Caco-2 (cell line): ENCODE data around the gene PAX5. TPM values are rescaled to one million over a fixed set of nuclear protein-coding genes. Genes with fewer than 3 reads are reported as not detected.

ENCODE experiments used
- BruUV-seq: library from RNA; stranded (reverse); fragments of 400-500 nt; replicated peaks from 2 replicates; lab custom pipeline; 2021; lab: Mats Ljungman, UMichigan
- CTCF ChIA-PET: fragments of 300-600 bp; sonication (Branson Sonifier 250); formaldehyde crosslinking; loops from one replicate; lab custom pipeline; 2022; ENCODE audit warnings: antibody characterized with exemption; lab: Charles Lee
- POLR2A ChIA-PET: fragments of 300-600 bp; sonication (Branson Sonifier 250); formaldehyde crosslinking; loops from one replicate; lab custom pipeline; 2022; ENCODE audit warnings: antibody characterized with exemption; lab: Charles Lee
- DNase-seq, 2 experiments: peaks; one replicate each; pipeline versions ENCODE4 v3.0.0 to v3.0.0-alpha.2; 2020 to 2022
- H3K27me3 ChIP-seq: replicated peaks from 2 replicates; pipeline ENCODE4 v1.6.0; 2011; ENCODE audit warnings: low read length; ENCODE audit not compliant: control insufficient read depth, insufficient read depth
- H3K36me3 ChIP-seq: 2 replicates; pipeline ENCODE4 v1.5.1; 2011; ENCODE audit warnings: low read length; ENCODE audit not compliant: control insufficient read depth, insufficient read depth
- H3K4me1 ChIP-seq: fragments of 250-450 bp; sonication (Bioruptor Pico); 2 replicates; pipeline ENCODE4 v1.5.1; 2020; ENCODE audit warnings: mild to moderate bottlenecking
- H3K4me3 ChIP-seq: 2 replicates; pipeline ENCODE4 v1.5.1; 2011; ENCODE audit warnings: low read depth, mild to moderate bottlenecking, control low read depth, low read length
- H3K9me3 ChIP-seq: fragments of 250-450 bp; sonication (Bioruptor Pico); 2 replicates; pipeline ENCODE4 v1.5.1; 2020; ENCODE audit warnings: mild to moderate bottlenecking, moderate library complexity
- H3K27ac Mint-ChIP-seq: one replicate; pipeline ENCODE4 v1.8.0; 2022; ENCODE audit warnings: mixed read lengths; ENCODE audit not compliant: unreplicated experiment
- H3K27me3 Mint-ChIP-seq: one replicate; pipeline ENCODE4 v1.8.0; 2022; ENCODE audit warnings: mixed read lengths; ENCODE audit not compliant: insufficient read depth, unreplicated experiment
- H3K36me3 Mint-ChIP-seq: one replicate; pipeline ENCODE4 v1.8.0; 2022; ENCODE audit warnings: mild to moderate bottlenecking, mixed read lengths; ENCODE audit not compliant: insufficient read depth, unreplicated experiment
- H3K4me1 Mint-ChIP-seq: one replicate; pipeline ENCODE4 v1.8.0; 2022; ENCODE audit warnings: low read depth, mixed read lengths; ENCODE audit not compliant: unreplicated experiment
- H3K4me3 Mint-ChIP-seq: one replicate; pipeline ENCODE4 v1.8.0; 2022; ENCODE audit warnings: mild to moderate bottlenecking, moderate library complexity, mixed read lengths; ENCODE audit not compliant: unreplicated experiment
- H3K9me3 Mint-ChIP-seq: one replicate; pipeline ENCODE4 v1.8.0; 2022; ENCODE audit warnings: mixed read lengths; ENCODE audit not compliant: unreplicated experiment
- intact Hi-C: fragments of 100-400 bp; cut with micrococcal nuclease; formaldehyde crosslinking; loops from one replicate; pipeline ENCODE4 v1.10.0; 2022; ENCODE audit not compliant: unreplicated experiment
- total RNA-seq: library from RNA; stranded (reverse); gene quantifications from 2 replicates; pipeline ENCODE4 v1.2.3, GENCODE V29; 2022
- TF ChIP-seq, protein P1 (sequence below), 2 experiments: fragments of 200-600 bp in 1 of 2; IDR thresholded peaks; 1 replicate in 1 of 2; 2 replicates in 1 of 2; pipeline versions ENCODE4 v1.5.1 to v1.8.0; 2011 to 2022; ENCODE audit warnings: antibody characterized with exemption in 1 of 2, control low read depth in 1 of 2, inconsistent platforms in 1 of 2, low read depth in 1 of 2, low read length in 1 of 2, mild to moderate bottlenecking in 1 of 2, moderate library complexity in 1 of 2; ENCODE audit not compliant: insufficient read depth in 1 of 2, severe bottlenecking in 1 of 2, unreplicated experiment in 1 of 2

Gene PAX5
- total RNA-seq, 1 experiment from 2014 or later = not detected

DNA sequence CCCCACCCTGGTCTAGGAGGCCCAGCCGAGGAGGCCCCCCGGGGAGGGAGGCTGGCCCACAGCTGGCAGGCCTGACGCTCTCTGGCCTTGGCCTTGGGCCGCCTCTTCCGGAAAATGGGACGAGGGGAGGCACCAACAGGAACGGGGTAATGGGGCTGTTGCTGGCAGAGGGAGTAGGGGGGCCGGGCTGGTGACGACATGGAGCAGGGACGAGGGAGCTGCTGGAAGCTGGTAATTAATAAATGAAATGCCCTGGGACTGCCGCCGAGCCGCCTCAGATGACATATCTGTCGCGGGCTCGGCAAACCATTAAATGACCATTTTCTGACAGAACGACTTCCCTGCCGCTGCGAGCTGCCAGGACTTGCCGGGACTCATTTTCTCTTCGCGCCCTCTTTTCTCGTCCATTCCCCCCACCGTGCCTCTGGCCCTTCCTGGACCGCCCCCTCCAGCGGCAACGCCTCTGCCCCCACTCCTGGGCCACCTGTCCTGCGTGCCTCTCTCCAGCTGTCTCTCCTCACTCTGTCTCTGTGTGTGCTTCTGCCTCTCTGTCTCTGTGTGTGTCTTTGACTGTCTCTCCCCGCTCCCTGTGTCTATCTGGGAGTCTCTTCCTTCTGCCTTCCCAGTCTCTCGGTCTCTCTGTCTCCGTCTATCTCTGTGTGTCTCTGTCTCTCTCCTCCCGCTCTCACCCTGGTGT, 215.7 kb downstream of the PAX5 start:
- peaks cover 10% of the 10 kb centered on the region for H3K9me3 Mint-ChIP-seq
- peaks cover 3% of the 10 kb centered on the region for H3K27me3 Mint-ChIP-seq
- ChIA-PET CTCF (no interaction called here), POLR2A (no interaction called here)
- Histone ChIP-seq H3K27me3 (no peaks in the 10 kb centered on the region), H3K4me3 (no peak overlapping the region), H3K4me1 (no peaks in the 10 kb centered on the region), H3K9me3 (no peaks in the 10 kb centered on the region), H3K36me3 (no peaks in the 10 kb centered on the region)
- no peak overlapping the region for H3K27ac Mint-ChIP-seq
- no TSS peak for BruUV-seq
- TF ChIP-seq, protein P1, sequence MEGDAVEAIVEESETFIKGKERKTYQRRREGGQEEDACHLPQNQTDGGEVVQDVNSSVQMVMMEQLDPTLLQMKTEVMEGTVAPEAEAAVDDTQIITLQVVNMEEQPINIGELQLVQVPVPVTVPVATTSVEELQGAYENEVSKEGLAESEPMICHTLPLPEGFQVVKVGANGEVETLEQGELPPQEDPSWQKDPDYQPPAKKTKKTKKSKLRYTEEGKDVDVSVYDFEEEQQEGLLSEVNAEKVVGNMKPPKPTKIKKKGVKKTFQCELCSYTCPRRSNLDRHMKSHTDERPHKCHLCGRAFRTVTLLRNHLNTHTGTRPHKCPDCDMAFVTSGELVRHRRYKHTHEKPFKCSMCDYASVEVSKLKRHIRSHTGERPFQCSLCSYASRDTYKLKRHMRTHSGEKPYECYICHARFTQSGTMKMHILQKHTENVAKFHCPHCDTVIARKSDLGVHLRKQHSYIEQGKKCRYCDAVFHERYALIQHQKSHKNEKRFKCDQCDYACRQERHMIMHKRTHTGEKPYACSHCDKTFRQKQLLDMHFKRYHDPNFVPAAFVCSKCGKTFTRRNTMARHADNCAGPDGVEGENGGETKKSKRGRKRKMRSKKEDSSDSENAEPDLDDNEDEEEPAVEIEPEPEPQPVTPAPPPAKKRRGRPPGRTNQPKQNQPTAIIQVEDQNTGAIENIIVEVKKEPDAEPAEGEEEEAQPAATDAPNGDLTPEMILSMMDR (IDR thresholded peaks at IDR 0.05; ENCODE audit: insufficient read depth in 1 of 2, low read depth in 1 of 2, low read length in 1 of 2, severe bottlenecking in 1 of 2, unreplicated experiment in 1 of 2) = no peak
- no peak for DNase-seq
- H3K36me3 Mint-ChIP-seq = no peaks in the 10 kb centered on the region
- intact Hi-C loops = no loop called here
- H3K4me1 Mint-ChIP-seq = peaks cover 6% of the 10 kb centered on the region
- no peak overlapping the region for H3K4me3 Mint-ChIP-seq

DNA sequence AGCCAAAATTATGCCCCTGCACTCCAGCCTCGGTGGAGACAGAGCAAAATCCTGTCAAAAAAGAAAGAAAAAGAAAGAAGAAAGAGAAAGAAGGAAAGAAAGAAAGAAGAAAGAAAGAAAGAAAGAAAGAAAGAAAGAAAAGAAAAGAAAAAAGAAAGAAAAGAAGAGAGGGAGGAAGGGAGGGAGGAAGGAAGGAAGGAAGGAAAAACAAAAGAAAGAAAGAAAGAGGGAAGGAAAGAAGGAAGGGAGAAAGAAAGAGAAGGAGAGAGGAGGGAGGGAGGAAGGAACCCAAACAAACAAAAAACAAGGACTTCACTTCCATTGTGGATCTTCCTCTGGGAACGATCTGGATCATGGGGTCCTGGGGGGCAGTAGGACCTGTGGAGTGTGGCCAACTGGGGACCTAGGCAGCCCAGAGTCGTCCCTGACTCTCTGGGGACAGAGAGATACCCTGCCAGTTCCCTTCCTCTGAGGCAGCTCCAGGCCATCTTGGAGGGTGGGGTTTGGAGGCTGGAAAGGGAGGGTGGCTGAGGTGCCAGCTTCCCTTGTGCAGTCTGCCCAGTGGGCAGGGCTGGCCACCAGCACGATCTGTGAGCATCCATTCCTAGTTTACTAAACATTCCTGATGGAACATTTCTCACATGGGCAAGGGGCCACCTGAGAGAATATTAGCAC, 216.8 kb downstream of the PAX5 start:
- no peak for DNase-seq
- Mint-ChIP-seq H3K9me3 (peaks cover 10% of the 10 kb centered on the region), H3K27me3 (peaks cover 3% of the 10 kb centered on the region), H3K27ac (no peak overlapping the region), H3K36me3 (no peaks in the 10 kb centered on the region), H3K4me3 (no peak overlapping the region), H3K4me1 (peaks cover 6% of the 10 kb centered on the region)
- POLR2A ChIA-PET = interaction anchor here (0.5 kb wide), 1 partner anchor 24 kb away, joined by 3 read pairs; no protein-coding TSS in a partner anchor
- intact Hi-C loops = no loop called here
- no peaks in the 10 kb centered on the region for H3K27me3 ChIP-seq
- TF ChIP-seq, protein P1 (IDR thresholded peaks at IDR 0.05; ENCODE audit: insufficient read depth in 1 of 2, low read depth in 1 of 2, low read length in 1 of 2, severe bottlenecking in 1 of 2, unreplicated experiment in 1 of 2) = no peak
- no peaks in the 10 kb centered on the region for H3K4me1 ChIP-seq
- no peak overlapping the region for H3K4me3 ChIP-seq
- no peaks in the 10 kb centered on the region for H3K9me3 ChIP-seq
- no peaks in the 10 kb centered on the region for H3K36me3 ChIP-seq
- no TSS peak for BruUV-seq
- CTCF ChIA-PET = no interaction called here

DNA sequence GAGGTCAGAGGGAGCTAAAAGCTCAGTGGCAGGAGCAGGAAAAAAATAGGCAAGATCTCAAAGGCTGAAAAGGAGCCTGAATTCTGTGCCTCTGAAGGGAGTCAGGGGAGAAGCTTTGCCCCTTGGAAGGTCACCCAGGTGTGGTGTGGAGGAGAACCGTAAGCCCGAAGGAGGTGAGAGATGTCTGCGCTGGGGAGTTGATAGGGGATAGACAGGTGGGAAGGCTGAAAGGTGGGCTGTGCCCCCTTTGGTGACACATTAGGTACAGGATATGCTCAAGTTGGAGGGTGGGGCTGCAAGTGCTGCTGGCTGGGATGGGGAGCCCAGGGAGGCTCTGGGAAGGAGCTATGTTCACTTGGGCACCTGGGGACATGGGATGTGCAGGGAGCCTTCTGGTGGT, 217.7 kb downstream of the PAX5 start:
- peaks cover 3% of the 10 kb centered on the region for H3K27me3 Mint-ChIP-seq
- intact Hi-C loops = no loop called here
- no peak for DNase-seq
- TF ChIP-seq, protein P1 (IDR thresholded peaks at IDR 0.05; ENCODE audit: insufficient read depth in 1 of 2, low read depth in 1 of 2, low read length in 1 of 2, severe bottlenecking in 1 of 2, unreplicated experiment in 1 of 2) = no peak
- H3K9me3 Mint-ChIP-seq = peaks cover 10% of the 10 kb centered on the region
- no peak overlapping the region for H3K27ac Mint-ChIP-seq
- H3K4me1 ChIP-seq = no peaks in the 10 kb centered on the region
- no peak overlapping the region for H3K4me3 Mint-ChIP-seq
- H3K4me1 Mint-ChIP-seq = peaks cover 6% of the 10 kb centered on the region
- no peak overlapping the region for H3K4me3 ChIP-seq
- no TSS peak for BruUV-seq
- H3K27me3 ChIP-seq = no peaks in the 10 kb centered on the region
- CTCF ChIA-PET = no interaction called here
- no peaks in the 10 kb centered on the region for H3K36me3 Mint-ChIP-seq
- H3K9me3 ChIP-seq = no peaks in the 10 kb centered on the region
- POLR2A ChIA-PET = no interaction called here
- H3K36me3 ChIP-seq = no peaks in the 10 kb centered on the region
